Measurements from ENCODE around the gene COPRS. TPM values are rescaled to one million over a fixed set of nuclear protein-coding genes. Genes with fewer than 3 reads are reported as not detected.

COPRS gene
- total RNA-seq, 4 donors from 2014 or later: 36.5 to 114 (median 58.1) TPM

- Histone ChIP-seq H3K4me1 (no peaks in the 10 kb centered on the region), H3K27me3 (no peaks in the 10 kb centered on the region), H3K36me3 (no peaks in the 10 kb centered on the region), H3K27ac (no peak overlapping the region), H3K4me3 (no peak overlapping the region), H3K9me3 (no peaks in the 10 kb centered on the region)
- no peak for TF ChIP-seq CTCF (IDR thresholded peaks at IDR 0.05)
- TF ChIP-seq POLR2A (IDR thresholded peaks at IDR 0.05): no peak
- no peak for DNase-seq
- intact Hi-C loops (cut with DNase I; ENCODE audit: low total_unique reads): no loop called here
Measured at GRCh38 chr17:31877911-31878702, 19.1 kb upstream of the COPRS start.

- Histone ChIP-seq H3K9me3 (no peaks in the 10 kb centered on the region), H3K36me3 (no peaks in the 10 kb centered on the region), H3K27me3 (no peaks in the 10 kb centered on the region), H3K27ac (no peak overlapping the region), H3K4me1 (no peaks in the 10 kb centered on the region), H3K4me3 (no peak overlapping the region)
- TF ChIP-seq CTCF (IDR thresholded peaks at IDR 0.05): no peak
- no peak for TF ChIP-seq POLR2A (IDR thresholded peaks at IDR 0.05)
- intact Hi-C loops (cut with DNase I; ENCODE audit: low total_unique reads): no loop called here
- DNase-seq: no peak
Measured at GRCh38 chr17:31877341-31877740, 18.3 kb upstream of the COPRS start.

- intact Hi-C loops (cut with DNase I; ENCODE audit: low total_unique reads): no loop called here
- TF ChIP-seq POLR2A (IDR thresholded peaks at IDR 0.05): no peak
- no peak for TF ChIP-seq CTCF (IDR thresholded peaks at IDR 0.05)
- Histone ChIP-seq H3K27ac (no peak overlapping the region), H3K9me3 (no peaks in the 10 kb centered on the region), H3K4me1 (no peaks in the 10 kb centered on the region), H3K4me3 (no peak overlapping the region), H3K27me3 (no peaks in the 10 kb centered on the region), H3K36me3 (no peaks in the 10 kb centered on the region)
- DNase-seq: no peak
Measured at GRCh38 chr17:31875081-31875480, 16.0 kb upstream of the COPRS start.

- TF ChIP-seq CTCF (IDR thresholded peaks at IDR 0.05): no peak
- no peak for TF ChIP-seq POLR2A (IDR thresholded peaks at IDR 0.05)
- no peaks in the 10 kb centered on the region for H3K9me3 ChIP-seq
- intact Hi-C loops (cut with DNase I; ENCODE audit: low total_unique reads): no loop called here
- no peak overlapping the region for H3K27ac ChIP-seq
- no peaks in the 10 kb centered on the region for H3K4me1 ChIP-seq
- no peak for DNase-seq
- H3K4me3 ChIP-seq: no peak overlapping the region
- H3K36me3 ChIP-seq: no peaks in the 10 kb centered on the region
- no peaks in the 10 kb centered on the region for H3K27me3 ChIP-seq
Measured at GRCh38 chr17:31869797-31870568, 10.9 kb upstream of the COPRS start.

GRCh38 chr17:31869031-31869430 is 10.0 kb upstream of the COPRS start:
- Histone ChIP-seq H3K36me3 (no peaks in the 10 kb centered on the region), H3K27ac (no peak overlapping the region), H3K4me3 (no peak overlapping the region), H3K9me3 (no peaks in the 10 kb centered on the region), H3K27me3 (no peaks in the 10 kb centered on the region), H3K4me1 (no peaks in the 10 kb centered on the region)
- no peak for DNase-seq
- no peak for TF ChIP-seq CTCF (IDR thresholded peaks at IDR 0.05)
- TF ChIP-seq POLR2A (IDR thresholded peaks at IDR 0.05): no peak
- intact Hi-C loops (cut with DNase I; ENCODE audit: low total_unique reads): no loop called here
